ENCODE measurements around the gene LINGO1. TPM values are rescaled to one million over a fixed set of nuclear protein-coding genes. Genes with fewer than 3 reads are reported as not detected.

LINGO1 gene
- polyA plus RNA-seq, 1 donor: 25.0 TPM

DNA sequence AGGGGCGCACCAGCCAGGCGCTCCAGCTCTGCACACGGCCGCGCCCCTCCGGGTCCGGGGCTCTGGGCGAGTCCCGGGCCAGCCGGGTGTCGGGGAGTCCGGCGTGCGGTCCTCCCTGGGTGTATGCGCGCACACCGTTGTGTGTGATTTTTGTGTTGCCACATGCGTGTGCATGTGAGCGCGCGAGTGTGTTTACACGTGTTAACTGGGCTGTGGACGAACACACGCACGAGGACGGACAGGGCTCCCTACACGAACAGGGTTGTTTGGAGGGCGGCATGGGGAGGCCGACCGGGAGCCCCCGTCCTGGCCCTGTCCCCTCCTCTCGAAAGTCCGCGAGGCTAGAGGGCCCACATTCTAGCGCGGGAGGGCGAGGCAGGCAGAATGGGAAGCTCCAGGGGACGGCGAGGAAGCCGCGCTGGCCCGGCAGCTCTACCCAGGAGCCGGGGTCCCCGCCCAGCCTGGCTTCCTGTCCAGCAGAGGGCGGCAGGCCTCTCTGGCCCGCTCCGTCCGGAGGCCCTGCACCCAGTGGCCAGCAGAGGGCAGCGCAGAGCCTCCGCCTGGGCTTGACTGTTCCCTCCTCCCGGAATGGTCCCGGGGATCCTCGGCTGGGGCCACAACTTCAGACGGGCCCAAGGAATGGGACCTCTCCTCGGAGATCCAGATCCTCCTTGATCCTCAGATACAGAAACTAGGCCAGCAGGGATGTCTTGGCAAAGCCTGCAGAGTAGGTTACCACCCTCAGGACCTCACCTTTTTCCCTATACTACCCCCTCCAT lies 611 bp upstream of the LINGO1 start:
- Histone ChIP-seq H3K36me3 (ENCODE audit: control insufficient read depth, insufficient read depth, low read length) (no peaks in the 10 kb centered on the region), H3K27ac (ENCODE audit: low read length) (no peak overlapping the region), H3K27me3 (ENCODE audit: control insufficient read depth, insufficient read depth, low read length) (peaks cover 75% of the 10 kb centered on the region), H3K4me1 (ENCODE audit: control insufficient read depth, insufficient read depth, low read length) (peaks cover 6% of the 10 kb centered on the region), H3K9me3 (ENCODE audit: control insufficient read depth, low read depth, low read length) (no peaks in the 10 kb centered on the region), H3K4me3 (ENCODE audit: low read length) (peak overlapping the region; percentile 39)
- DNase-seq: peak; percentile 66 to 74
- no CpG with 5 or more reads among the region's 55 CpGs for WGBS (ENCODE audit: insufficient coverage, low lambda C conversion rate)

DNA sequence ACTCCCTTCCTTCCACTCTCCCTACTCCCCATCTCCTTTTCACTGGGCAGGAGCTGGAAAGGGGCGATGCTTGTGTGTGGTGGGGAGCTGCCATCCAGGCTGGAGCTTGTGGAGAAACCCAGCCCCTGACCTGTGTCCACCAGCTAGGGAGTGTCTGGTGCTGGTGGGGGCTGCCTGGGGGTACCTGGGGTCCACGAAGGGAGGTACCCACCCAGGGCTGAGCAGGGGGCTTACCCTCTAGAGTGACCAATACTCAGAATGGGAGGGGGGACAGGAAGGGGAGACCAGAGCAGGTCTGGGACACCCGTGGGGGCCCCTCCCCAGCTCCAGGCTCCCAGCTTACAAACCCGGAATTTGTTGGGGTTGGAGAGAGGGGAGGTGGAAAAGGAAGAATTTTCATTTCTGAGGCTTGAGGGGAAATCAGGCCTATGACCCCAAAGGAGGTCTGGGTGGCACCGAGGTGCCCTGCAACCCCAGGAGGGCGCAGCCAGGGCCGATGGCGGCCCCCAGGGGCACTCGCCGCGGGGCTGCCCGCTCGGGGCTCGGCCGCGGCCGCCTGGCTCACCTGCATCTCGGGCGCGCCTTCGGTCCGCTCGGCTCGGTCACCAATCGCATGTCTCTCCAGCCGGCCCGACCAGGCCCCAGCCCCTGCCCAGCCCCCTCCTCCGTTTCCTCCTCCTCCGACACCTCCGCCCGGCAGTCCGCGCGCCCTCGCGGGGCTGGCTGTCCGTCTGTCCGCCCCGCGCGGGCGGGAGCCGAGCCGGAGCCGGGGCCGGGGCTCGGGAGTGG lies 773 bp downstream of the LINGO1 start:
- no peaks in the 10 kb centered on the region for H3K36me3 ChIP-seq (ENCODE audit: control insufficient read depth, insufficient read depth, low read length)
- peaks cover 6% of the 10 kb centered on the region for H3K4me1 ChIP-seq (ENCODE audit: control insufficient read depth, insufficient read depth, low read length)
- no CpG with 5 or more reads among the region's 47 CpGs for WGBS (ENCODE audit: insufficient coverage, low lambda C conversion rate)
- H3K27ac ChIP-seq (ENCODE audit: low read length): no peak overlapping the region
- H3K9me3 ChIP-seq (ENCODE audit: control insufficient read depth, low read depth, low read length): no peaks in the 10 kb centered on the region
- H3K27me3 ChIP-seq (ENCODE audit: control insufficient read depth, insufficient read depth, low read length): peaks cover 83% of the 10 kb centered on the region
- H3K4me3 ChIP-seq (ENCODE audit: low read length): peak overlapping the region; percentile 33
- no peak for DNase-seq

DNA sequence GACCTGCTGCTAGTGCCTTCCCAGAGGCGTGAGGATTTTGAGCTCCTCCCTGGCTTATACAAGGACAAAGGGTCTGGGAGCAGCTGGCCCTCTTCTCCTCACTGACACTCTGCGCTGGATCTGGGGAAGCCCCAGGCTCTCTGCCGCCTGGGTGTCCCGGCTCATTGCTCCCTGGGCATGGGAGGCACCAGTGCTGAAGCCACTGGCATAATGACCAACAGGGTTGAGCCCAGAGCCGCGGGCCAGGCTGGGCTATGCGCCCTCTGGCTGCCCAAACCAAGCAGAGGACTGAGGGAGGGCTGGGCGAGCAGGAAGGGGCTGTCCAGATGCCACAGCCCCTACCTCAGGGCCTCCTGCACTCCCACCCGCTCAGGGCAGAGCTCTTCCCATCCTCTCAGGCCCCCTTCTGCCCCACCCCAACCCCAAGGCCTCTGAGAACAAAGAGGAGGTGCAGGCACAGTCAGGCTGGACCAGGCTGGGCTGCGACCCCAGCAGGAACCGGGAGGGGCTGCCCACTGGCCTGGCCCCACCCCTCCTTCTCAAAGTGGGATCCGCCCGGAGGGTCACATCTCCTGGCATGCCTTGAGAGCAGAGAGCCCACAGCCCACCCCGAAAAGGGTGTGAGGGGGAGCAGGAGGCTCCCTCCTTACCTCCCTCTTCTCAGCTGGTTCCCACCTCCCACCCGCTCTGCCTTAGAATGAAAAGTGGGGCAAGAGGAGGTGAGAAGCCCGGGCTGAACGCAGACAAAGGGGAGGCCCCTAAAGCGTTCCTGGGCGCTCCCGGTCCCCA lies 1.6 kb downstream of the LINGO1 start:
- peaks cover 77% of the 10 kb centered on the region for H3K27me3 ChIP-seq (ENCODE audit: control insufficient read depth, insufficient read depth, low read length)

DNA sequence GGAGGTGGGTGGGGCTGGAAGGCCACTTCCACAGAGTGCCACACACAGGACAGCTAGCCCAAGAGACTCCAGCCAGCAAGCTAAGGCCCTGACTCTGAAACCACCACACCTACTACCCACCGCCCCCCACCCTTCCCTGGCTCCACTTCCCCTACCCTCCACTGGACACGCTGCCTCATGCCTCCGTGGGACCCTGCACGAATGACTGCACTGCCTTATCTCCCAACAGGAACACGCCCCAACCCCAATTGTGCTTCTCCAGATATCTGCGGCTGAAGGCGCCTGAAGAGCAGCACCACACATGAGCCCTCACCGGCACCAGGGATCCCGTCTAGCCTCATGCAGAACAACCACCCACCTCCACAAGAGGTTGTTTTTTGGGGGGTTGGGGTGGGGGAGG lies 2.7 kb downstream of the LINGO1 start:
- DNase-seq: no peak
- H3K27me3 ChIP-seq (ENCODE audit: control insufficient read depth, insufficient read depth, low read length): peaks cover 66% of the 10 kb centered on the region
- H3K4me1 ChIP-seq (ENCODE audit: control insufficient read depth, insufficient read depth, low read length): peaks cover 6% of the 10 kb centered on the region
- no peaks in the 10 kb centered on the region for H3K36me3 ChIP-seq (ENCODE audit: control insufficient read depth, insufficient read depth, low read length)
- no peak overlapping the region for H3K27ac ChIP-seq (ENCODE audit: low read length)
- no peak overlapping the region for H3K4me3 ChIP-seq (ENCODE audit: low read length)
- no peaks in the 10 kb centered on the region for H3K9me3 ChIP-seq (ENCODE audit: control insufficient read depth, low read depth, low read length)
- WGBS (ENCODE audit: insufficient coverage, low lambda C conversion rate): no CpG with 5 or more reads among the region's 9 CpGs

More for the DNA sequence above, 1.6 kb downstream of the LINGO1 start:
- no CpG with 5 or more reads among the region's 20 CpGs for WGBS (ENCODE audit: insufficient coverage, low lambda C conversion rate)
- Histone ChIP-seq H3K36me3 (ENCODE audit: control insufficient read depth, insufficient read depth, low read length) (no peaks in the 10 kb centered on the region), H3K27ac (ENCODE audit: low read length) (no peak overlapping the region), H3K4me1 (ENCODE audit: control insufficient read depth, insufficient read depth, low read length) (peaks cover 6% of the 10 kb centered on the region), H3K4me3 (ENCODE audit: low read length) (peak overlapping the region; percentile 33), H3K9me3 (ENCODE audit: control insufficient read depth, low read depth, low read length) (no peaks in the 10 kb centered on the region)
- DNase-seq: no peak

DNA sequence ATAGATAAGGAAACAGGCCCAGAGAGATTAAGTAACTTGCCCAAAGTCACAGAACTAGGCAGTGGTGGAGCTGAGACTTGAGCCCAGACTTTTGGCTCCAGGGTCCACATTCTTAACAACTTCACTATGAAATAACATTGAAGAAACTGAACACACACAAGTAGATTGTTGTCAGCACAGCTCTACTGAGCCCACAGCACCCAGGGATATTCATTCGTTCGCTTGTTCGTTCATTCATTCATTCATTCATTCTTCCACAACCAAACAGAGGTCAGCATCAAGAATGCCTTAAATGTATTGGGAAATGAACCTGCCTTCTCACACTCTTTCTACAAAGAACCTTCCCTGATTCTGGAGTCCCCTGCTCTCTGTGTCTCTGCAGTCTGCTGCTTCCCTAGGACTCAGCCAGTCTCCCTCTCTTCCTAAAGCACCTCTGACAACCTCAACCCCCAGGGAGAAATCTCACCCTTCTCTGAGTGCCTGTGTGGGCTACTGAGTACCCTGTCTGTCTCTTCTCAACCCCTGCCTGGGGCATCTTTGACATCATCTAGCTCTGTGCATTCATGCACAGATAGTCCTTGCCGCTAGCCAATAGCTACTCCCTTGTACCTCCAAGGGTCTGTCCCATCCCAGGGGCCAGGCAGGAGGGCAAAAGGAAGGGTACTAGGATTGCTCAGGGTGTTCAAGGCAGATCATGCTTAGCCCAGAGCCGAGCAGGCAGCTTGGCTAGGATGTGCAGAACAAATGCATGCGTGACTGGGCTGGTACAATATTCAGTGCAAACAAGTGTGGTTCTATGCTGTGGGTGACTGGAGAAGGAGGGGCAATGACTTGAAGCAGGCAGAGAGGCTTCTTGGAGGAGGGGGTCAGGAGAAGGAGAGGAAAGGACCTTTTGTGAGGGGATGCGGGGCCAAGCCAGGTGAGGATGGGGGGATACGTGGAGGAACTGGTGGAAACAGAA lies 3.4 kb downstream of the LINGO1 start:
- Histone ChIP-seq H3K9me3 (ENCODE audit: control insufficient read depth, low read depth, low read length) (no peaks in the 10 kb centered on the region), H3K27ac (ENCODE audit: low read length) (no peak overlapping the region), H3K4me1 (ENCODE audit: control insufficient read depth, insufficient read depth, low read length) (peaks cover 3% of the 10 kb centered on the region), H3K36me3 (ENCODE audit: control insufficient read depth, insufficient read depth, low read length) (no peaks in the 10 kb centered on the region), H3K4me3 (ENCODE audit: low read length) (no peak overlapping the region), H3K27me3 (ENCODE audit: control insufficient read depth, insufficient read depth, low read length) (peaks cover 59% of the 10 kb centered on the region)
- no CpG with 5 or more reads among the region's 8 CpGs for WGBS (ENCODE audit: insufficient coverage, low lambda C conversion rate)
- no peak for DNase-seq

DNA sequence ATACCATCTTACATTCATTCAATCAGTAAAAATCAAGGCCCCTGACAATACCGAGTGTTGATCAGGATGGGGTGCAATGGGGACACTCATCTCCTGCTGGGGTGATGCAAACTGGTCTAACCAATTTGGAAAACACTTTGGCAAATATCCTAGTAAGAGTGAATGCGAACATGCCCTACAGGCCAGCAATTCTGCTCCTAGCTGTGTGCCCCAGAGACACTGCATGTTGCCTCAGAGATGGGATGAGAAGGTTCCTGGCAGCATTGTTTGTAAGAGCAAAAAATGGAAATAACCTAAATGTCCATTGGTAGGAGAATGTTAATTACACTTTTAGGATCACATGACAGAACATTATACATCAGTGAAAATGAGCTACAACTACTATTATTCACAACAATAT lies 4.7 kb downstream of the LINGO1 start:
- Histone ChIP-seq H3K4me3 (ENCODE audit: low read length) (no peak overlapping the region), H3K4me1 (ENCODE audit: control insufficient read depth, insufficient read depth, low read length) (peaks cover 4% of the 10 kb centered on the region), H3K9me3 (ENCODE audit: control insufficient read depth, low read depth, low read length) (no peaks in the 10 kb centered on the region), H3K36me3 (ENCODE audit: control insufficient read depth, insufficient read depth, low read length) (no peaks in the 10 kb centered on the region), H3K27me3 (ENCODE audit: control insufficient read depth, insufficient read depth, low read length) (peaks cover 50% of the 10 kb centered on the region), H3K27ac (ENCODE audit: low read length) (no peak overlapping the region)
- no peak for DNase-seq
- no CpG with 5 or more reads among the region's 2 CpGs for WGBS (ENCODE audit: insufficient coverage, low lambda C conversion rate)

DNA sequence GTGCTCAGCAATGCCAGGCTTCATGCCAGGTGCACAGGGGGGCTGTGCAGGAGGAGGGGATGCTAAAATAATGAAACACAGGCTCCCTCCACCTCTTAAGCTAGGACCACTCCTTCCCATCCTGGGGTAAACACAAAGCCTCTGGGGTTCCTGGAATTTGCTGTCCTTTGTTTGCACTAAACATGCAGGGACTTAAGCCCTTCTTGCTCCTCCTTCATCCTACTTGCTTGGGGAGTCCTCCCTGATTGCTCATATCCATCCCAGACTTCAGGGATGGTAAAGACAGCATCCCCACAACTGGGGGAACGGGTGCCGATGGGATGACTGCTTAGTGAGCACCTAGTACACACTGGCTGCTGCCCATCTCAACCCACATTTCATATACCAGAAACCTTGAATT lies 5.1 kb downstream of the LINGO1 start:
- WGBS (ENCODE audit: insufficient coverage, low lambda C conversion rate): no CpG with 5 or more reads among the region's 2 CpGs
- Histone ChIP-seq H3K4me3 (ENCODE audit: low read length) (no peak overlapping the region), H3K4me1 (ENCODE audit: control insufficient read depth, insufficient read depth, low read length) (peaks cover 7% of the 10 kb centered on the region), H3K27ac (ENCODE audit: low read length) (no peak overlapping the region), H3K27me3 (ENCODE audit: control insufficient read depth, insufficient read depth, low read length) (peaks cover 46% of the 10 kb centered on the region), H3K36me3 (ENCODE audit: control insufficient read depth, insufficient read depth, low read length) (no peaks in the 10 kb centered on the region), H3K9me3 (ENCODE audit: control insufficient read depth, low read depth, low read length) (no peaks in the 10 kb centered on the region)
- no peak for DNase-seq

DNA sequence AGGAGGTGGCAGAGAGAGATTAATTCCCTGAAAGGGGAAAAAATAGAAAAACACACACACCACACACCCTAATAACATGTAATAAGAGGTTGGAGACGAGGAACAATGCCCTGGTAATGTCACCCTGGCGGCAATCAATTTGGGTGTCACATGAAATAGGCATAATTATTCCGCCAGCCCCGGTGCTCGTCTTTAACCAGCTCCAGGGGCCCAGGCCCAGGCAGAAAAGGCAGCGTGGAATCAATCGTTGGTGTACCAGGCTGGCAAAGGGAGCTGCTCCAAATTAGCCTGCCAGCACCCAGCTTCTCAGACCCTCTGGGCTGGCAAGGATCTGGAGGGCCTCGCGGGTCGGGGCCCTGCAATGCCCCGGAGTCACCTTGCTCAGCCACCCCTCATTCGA lies 5.6 kb downstream of the LINGO1 start:
- Histone ChIP-seq H3K27ac (ENCODE audit: low read length) (no peak overlapping the region), H3K27me3 (ENCODE audit: control insufficient read depth, insufficient read depth, low read length) (peaks cover 45% of the 10 kb centered on the region), H3K36me3 (ENCODE audit: control insufficient read depth, insufficient read depth, low read length) (no peaks in the 10 kb centered on the region), H3K4me3 (ENCODE audit: low read length) (no peak overlapping the region), H3K4me1 (ENCODE audit: control insufficient read depth, insufficient read depth, low read length) (peaks cover 11% of the 10 kb centered on the region), H3K9me3 (ENCODE audit: control insufficient read depth, low read depth, low read length) (no peaks in the 10 kb centered on the region)
- no peak for DNase-seq
- WGBS (ENCODE audit: insufficient coverage, low lambda C conversion rate): no CpG with 5 or more reads among the region's 12 CpGs

DNA sequence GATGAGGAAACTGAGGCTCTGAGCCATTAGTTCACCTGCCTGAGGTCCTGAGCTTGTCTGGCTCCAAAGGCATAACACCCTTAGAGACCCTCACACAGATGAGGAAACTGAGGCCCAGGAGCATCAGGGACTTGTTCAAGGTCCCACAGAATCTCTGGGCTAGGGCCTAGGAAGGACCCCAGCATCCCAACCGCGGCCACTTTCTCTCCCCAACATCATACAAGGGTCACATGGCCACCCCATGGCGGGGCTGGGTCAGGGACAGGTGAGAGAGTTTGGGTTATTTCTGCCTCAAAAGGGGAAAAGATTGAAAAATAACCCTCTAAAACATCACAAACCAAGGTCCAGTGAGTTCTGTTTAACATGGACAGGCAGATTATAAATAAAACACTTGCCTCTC lies 6.7 kb downstream of the LINGO1 start:
- H3K4me1 ChIP-seq (ENCODE audit: control insufficient read depth, insufficient read depth, low read length): peaks cover 11% of the 10 kb centered on the region
- peaks cover 36% of the 10 kb centered on the region for H3K27me3 ChIP-seq (ENCODE audit: control insufficient read depth, insufficient read depth, low read length)
- no peaks in the 10 kb centered on the region for H3K9me3 ChIP-seq (ENCODE audit: control insufficient read depth, low read depth, low read length)
- no peak overlapping the region for H3K4me3 ChIP-seq (ENCODE audit: low read length)
- WGBS (ENCODE audit: insufficient coverage, low lambda C conversion rate): no CpG with 5 or more reads among the region's 3 CpGs
- no peaks in the 10 kb centered on the region for H3K36me3 ChIP-seq (ENCODE audit: control insufficient read depth, insufficient read depth, low read length)
- no peak for DNase-seq
- H3K27ac ChIP-seq (ENCODE audit: low read length): no peak overlapping the region

All from large intestine (tissue), 3 donors.